Right lobe of liver (tissue), 4 donors: ENCODE results near the gene FIZ1.
"Not testable (repeated sequence)": the region's sequence is repeated elsewhere in the genome, so short reads cannot be mapped to it uniquely, and the experiment has no call there.

ENCODE experiments used
- POLR2A ChIP-seq: fragments of 450-650 bp; IDR thresholded peaks from one replicate; pipeline ENCODE4 v1.6.1; 2017; ENCODE audit warnings: antibody characterized with exemption, mild to moderate bottlenecking
- TF ChIP-seq, protein P1 (sequence below), 4 donors: fragments of 200-600 bp in 3 of 4; fragments of 450-650 bp in 1 of 4; IDR thresholded peaks; one replicate each; pipeline versions ENCODE4 v1.5.1 to v1.8.0; 2016 to 2022; ENCODE audit warnings: antibody characterized with exemption in 4 of 4, mild to moderate bottlenecking in 2 of 4
- donor health status: DM: no; HTN: no; CAD: no.
- donor health status: DM: no; HTN: no; CAD: no.
- donor health status: DM: no; HTN: yes; CAD: no.

DNA sequence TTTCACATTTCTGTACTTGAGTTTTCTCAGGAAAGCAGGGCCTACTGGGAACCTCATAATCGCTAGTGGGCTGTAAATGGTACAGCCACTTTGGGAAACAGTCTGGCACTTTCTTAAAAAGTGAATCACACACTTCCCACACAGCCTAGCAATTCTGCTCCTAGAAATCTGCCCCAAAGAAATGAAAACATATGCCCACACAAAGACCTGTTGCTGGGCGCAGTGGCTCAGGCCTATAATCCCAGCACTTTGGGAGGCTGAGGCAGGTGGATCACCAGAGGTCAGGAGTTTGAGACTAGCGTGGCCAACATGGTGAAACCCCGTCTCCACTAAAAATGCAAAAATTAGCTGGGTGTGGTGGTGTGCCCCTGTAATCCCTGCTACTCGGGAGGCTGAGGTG, 29.8 kb downstream of the FIZ1 start:
- TF ChIP-seq, protein P1, sequence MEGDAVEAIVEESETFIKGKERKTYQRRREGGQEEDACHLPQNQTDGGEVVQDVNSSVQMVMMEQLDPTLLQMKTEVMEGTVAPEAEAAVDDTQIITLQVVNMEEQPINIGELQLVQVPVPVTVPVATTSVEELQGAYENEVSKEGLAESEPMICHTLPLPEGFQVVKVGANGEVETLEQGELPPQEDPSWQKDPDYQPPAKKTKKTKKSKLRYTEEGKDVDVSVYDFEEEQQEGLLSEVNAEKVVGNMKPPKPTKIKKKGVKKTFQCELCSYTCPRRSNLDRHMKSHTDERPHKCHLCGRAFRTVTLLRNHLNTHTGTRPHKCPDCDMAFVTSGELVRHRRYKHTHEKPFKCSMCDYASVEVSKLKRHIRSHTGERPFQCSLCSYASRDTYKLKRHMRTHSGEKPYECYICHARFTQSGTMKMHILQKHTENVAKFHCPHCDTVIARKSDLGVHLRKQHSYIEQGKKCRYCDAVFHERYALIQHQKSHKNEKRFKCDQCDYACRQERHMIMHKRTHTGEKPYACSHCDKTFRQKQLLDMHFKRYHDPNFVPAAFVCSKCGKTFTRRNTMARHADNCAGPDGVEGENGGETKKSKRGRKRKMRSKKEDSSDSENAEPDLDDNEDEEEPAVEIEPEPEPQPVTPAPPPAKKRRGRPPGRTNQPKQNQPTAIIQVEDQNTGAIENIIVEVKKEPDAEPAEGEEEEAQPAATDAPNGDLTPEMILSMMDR (IDR thresholded peaks at IDR 0.05), result not testable (repeated sequence)
- TF ChIP-seq POLR2A, result not testable (repeated sequence)
